ENCODE data around the gene ALOXE3.

The ALOXE3 gene

GRCh38 chr17:8141045-8141444, 22.7 kb upstream of the ALOXE3 start:
- TF ChIP-seq TAF1 (IDR thresholded peaks at IDR 0.05; ENCODE audit: borderline replicate concordance, insufficient read depth, low read length) = no peak
- no peak for TF ChIP-seq FOXP2 (optimal IDR thresholded peaks at IDR 0.05; ENCODE audit: borderline replicate concordance, extremely low read depth, extremely low read length, insufficient read depth)
- TF ChIP-seq POLR2AphosphoS5 (IDR thresholded peaks at IDR 0.05; ENCODE audit: low read depth, low read length) = no peak

- TF ChIP-seq TAF1 (IDR thresholded peaks at IDR 0.05; ENCODE audit: borderline replicate concordance, insufficient read depth, low read length) (no peak), FOXP2 (optimal IDR thresholded peaks at IDR 0.05; ENCODE audit: borderline replicate concordance, extremely low read depth, extremely low read length, insufficient read depth) (no peak), SIN3A (IDR thresholded peaks at IDR 0.05; ENCODE audit: borderline replicate concordance, insufficient read depth, low read length) (no peak), REST (IDR thresholded peaks at IDR 0.05; ENCODE audit: insufficient read depth in 1 of 2, low read depth in 2 of 2, low read length in 2 of 2) (no peak), POLR2AphosphoS5 (IDR thresholded peaks at IDR 0.05; ENCODE audit: low read depth, low read length) (no peak)
Observed at GRCh38 chr17:8140065-8141029, 22.0 kb upstream of the ALOXE3 start.

- TF ChIP-seq SIN3A (IDR thresholded peaks at IDR 0.05; ENCODE audit: borderline replicate concordance, insufficient read depth, low read length) (peak; percentile 69; the same call in 1 of the 2 replicates), REST (IDR thresholded peaks at IDR 0.05; ENCODE audit: insufficient read depth in 1 of 2, low read depth in 2 of 2, low read length in 2 of 2) (no peak), FOXP2 (optimal IDR thresholded peaks at IDR 0.05; ENCODE audit: borderline replicate concordance, extremely low read depth, extremely low read length, insufficient read depth) (no peak), POLR2AphosphoS5 (IDR thresholded peaks at IDR 0.05; ENCODE audit: low read depth, low read length) (0 out of 2 replicates have a peak, but pooled peaks have one; percentile 49), TAF1 (IDR thresholded peaks at IDR 0.05; ENCODE audit: borderline replicate concordance, insufficient read depth, low read length) (peak; percentile 51; the same call in 1 of the 2 replicates)
Observed at GRCh38 chr17:8138672-8139371, 20.5 kb upstream of the ALOXE3 start.

GRCh38 chr17:8138374-8138671, 20.0 kb upstream of the ALOXE3 start:
- TF ChIP-seq SIN3A (IDR thresholded peaks at IDR 0.05; ENCODE audit: borderline replicate concordance, insufficient read depth, low read length) (no peak), REST (IDR thresholded peaks at IDR 0.05; ENCODE audit: insufficient read depth in 1 of 2, low read depth in 2 of 2, low read length in 2 of 2) (no peak), POLR2AphosphoS5 (IDR thresholded peaks at IDR 0.05; ENCODE audit: low read depth, low read length) (no peak), FOXP2 (optimal IDR thresholded peaks at IDR 0.05; ENCODE audit: borderline replicate concordance, extremely low read depth, extremely low read length, insufficient read depth) (no peak), TAF1 (IDR thresholded peaks at IDR 0.05; ENCODE audit: borderline replicate concordance, insufficient read depth, low read length) (no peak)

- no peak for TF ChIP-seq TAF1 (IDR thresholded peaks at IDR 0.05; ENCODE audit: borderline replicate concordance, insufficient read depth, low read length)
Observed at GRCh38 chr17:8137645-8138373, 19.5 kb upstream of the ALOXE3 start.

All from PFSK-1 (cell line).